Heart left ventricle (tissue), 16 donors: Measurements from ENCODE around the gene VAMP5. TPM values are rescaled to one million over a fixed set of nuclear protein-coding genes. Genes with fewer than 3 reads are reported as not detected.

Experiments
- ATAC-seq, 4 donors: fragments of 200-7000 bp; cut with Tn5 transposase; one replicate each; pipeline ENCODE4 v1.9.1; 2020 to 2022; ENCODE audit warnings: moderate library complexity in 4 of 4, mild to moderate bottlenecking in 3 of 4, moderate number of reproducible peaks in 1 of 4
- DNase-seq, 5 donors: peaks; one replicate each; pipeline ENCODE4 v3.0.0-alpha.2; 2020
- H3K27ac ChIP-seq, 12 donors: fragments of 200-600 bp; sonication (generic) in 4 of 12; one replicate each; pipeline versions ENCODE4 v1.5.0 to v1.8.0; 2016 to 2022; ENCODE audit warnings: mild to moderate bottlenecking in 2 of 12
- H3K27me3 ChIP-seq, 9 donors: fragments of 200-600 bp; sonication (generic) in 2 of 9; one replicate each; pipeline versions ENCODE4 v1.5.1 to v1.8.0; 2016 to 2022; ENCODE audit warnings: mild to moderate bottlenecking in 3 of 9
- H3K36me3 ChIP-seq, 9 donors: fragments of 200-600 bp; sonication (generic) in 2 of 9; one replicate each; pipeline versions ENCODE4 v1.5.0 to v1.8.0; 2018 to 2022; ENCODE audit warnings: mild to moderate bottlenecking in 2 of 9
- H3K4me1 ChIP-seq, 12 donors: fragments of 200-600 bp; sonication (generic) in 4 of 12; one replicate each; pipeline versions ENCODE4 v1.5.0 to v1.8.0; 2016 to 2022; ENCODE audit warnings: mild to moderate bottlenecking in 3 of 12
- H3K4me3 ChIP-seq, 12 donors: fragments of 200-600 bp; sonication (generic) in 4 of 12; one replicate each; pipeline versions ENCODE4 v1.5.0 to v1.8.0; 2017 to 2022; ENCODE audit warnings: mild to moderate bottlenecking in 9 of 12, moderate library complexity in 4 of 12
- H3K9me3 ChIP-seq, 12 donors: fragments of 200-600 bp; sonication (generic) in 4 of 12; one replicate each; pipeline versions ENCODE4 v1.5.0 to v1.8.0; 2016 to 2022; ENCODE audit warnings: mild to moderate bottlenecking in 1 of 12
- CTCF ChIP-seq, 12 donors: fragments of 200-600 bp; sonication (generic) in 4 of 12; IDR thresholded peaks; one replicate each; pipeline versions ENCODE4 v1.5.0 to v1.8.0; 2018 to 2022; ENCODE audit warnings: antibody characterized with exemption in 12 of 12, mild to moderate bottlenecking in 5 of 12
- POLR2A ChIP-seq, 2 donors: fragments of 450-650 bp; IDR thresholded peaks; one replicate each; pipeline ENCODE4 v1.6.1; 2017; ENCODE audit warnings: antibody characterized with exemption in 2 of 2, mild to moderate bottlenecking in 2 of 2, moderate library complexity in 2 of 2
- WGBS, 4 donors: extraction: QIAGEN DNeasy Blood & Tissue Kit in 2 of 4; methylation state at CpG; one replicate each; pipeline versions ENCODE4 v1.1.5 to v1.1.7; 2013 to 2018; 5-methylcytosine and 5-hydroxymethylcytosine counted together
- intact Hi-C, 10 donors: fragments of 100-400 bp; cut with DNase I; formaldehyde crosslinking; loops; one replicate each; pipeline versions ENCODE4 v1.11.1 to v1.14.2; 2022
- polyA plus RNA-seq, 2 donors: library from polyadenylated mRNA; stranded (reverse); fragments of 200-250 nt; gene quantifications; one replicate each; pipeline ENCODE4 v1.2.3, GENCODE V29; 2013
- total RNA-seq, 9 donors: library from RNA; depleted of rRNA in 2 of 9; stranded (reverse); fragments of >200 nt in 2 of 9; fragmentation: NEBNext Ultra II Directional in 3 of 9; extraction: Animal tissue kit (Norgen Biotek cat#: 25700) in 3 of 9; gene quantifications; one replicate each; pipeline versions ENCODE4 v1.1.0 to v1.2.4, GENCODE V29; 2016 to 2023
- donor health status: ischemic (EF 13 %, LVEDD 7.1; RV severe dilation, severe dysfunction).
- donor health status: healthy with polysubstance abuse.
- donor health status: DM: no; HTN: yes; CAD: no.
- donor health status: DM: no; HTN: no; CAD: no.
- donor health status: ischemic (EF 25% LVEDD 6.9; RV normal size, moderate dysfunction).
- donor health status: ischemic (EF 25% LVEDD 5.7; RV mildly dilated, moderate dysfunction).
- donor health status: healthy.
- donor health status: DM: yes; HTN: yes; CAD: no.
- donor health status: ischemic (EF 35%, LVEDD 5.7; RV mildly dilated, moderate dysfunction).
- donor health status: nonischemic (EF 11% LVEDD 7.7; RV severe dilation, severe dysfunction).
- donor health status: DM: yes; HTN: yes; CAD: no.
- donor health status: PGD.
- donor health status: ischemic (EF 29% LVEDD 5.4; RV normal size, mild dysfunction).
- donor health status: nonischemic (EF 23%, LVEDD 6.1; RV moderate dilation, normal function).

The VAMP5 gene
- total and polyA plus RNA-seq, 11 donors = 21.0 to 186 (median 45.2) TPM

GRCh38 chr2:85545780-85546240, 38.4 kb upstream of the VAMP5 start:
- 78 to 89% (median 87%) methylated on average over 5 of the region's 5 CpGs for WGBS, 4 donors
- peak overlapping the region in 1 of 12 donors; percentile 99 for H3K27ac ChIP-seq
- intact Hi-C loops = no loop called here

GRCh38 chr2:85547089-85547858, 37.0 kb upstream of the VAMP5 start:
- H3K4me1 ChIP-seq = peaks cover 0 to 50% (median 15%) of the 10 kb centered on the region in 12 donors
- TF ChIP-seq POLR2A (IDR thresholded peaks at IDR 0.05) = no peak
- TF ChIP-seq CTCF (IDR thresholded peaks at IDR 0.05) = no peak
- H3K36me3 ChIP-seq = peaks cover 3 to 98% (median 77%) of the 10 kb centered on the region in 9 donors
- no peaks in the 10 kb centered on the region for H3K27me3 ChIP-seq
- intact Hi-C loops = no loop called here
- DNase-seq = no peak
- H3K4me3 ChIP-seq = no peak overlapping the region
- 77 to 92% (median 85%) methylated on average over 1 of the region's 1 CpG for WGBS, 4 donors
- peak in 2 of 4 donors; percentile 9 to 10 for ATAC-seq
- no peaks in the 10 kb centered on the region for H3K9me3 ChIP-seq
- peak overlapping the region in 2 of 12 donors; percentile 28 to 36 for H3K27ac ChIP-seq

More at GRCh38 chr2:85545780-85546240, 38.4 kb upstream of the VAMP5 start:
- Histone ChIP-seq H3K9me3 (no peaks in the 10 kb centered on the region), H3K27me3 (no peaks in the 10 kb centered on the region), H3K4me3 (no peak overlapping the region), H3K36me3 (peaks cover 4 to 98% (median 81%) of the 10 kb centered on the region in 9 donors), H3K4me1 (peaks cover 0 to 50% (median 28%) of the 10 kb centered on the region in 12 donors)
- DNase-seq (no peak), ATAC-seq (peak in 1 of 4 donors; percentile 0)
- TF ChIP-seq POLR2A (IDR thresholded peaks at IDR 0.05) = no peak
- no peak for TF ChIP-seq CTCF (IDR thresholded peaks at IDR 0.05)

- 73 to 75% (median 74%) methylated on average over 6 of the region's 6 CpGs for WGBS, 4 donors
Observed at GRCh38 chr2:85547859-85548607, 36.2 kb upstream of the VAMP5 start.

More at GRCh38 chr2:85547859-85548607, 36.2 kb upstream of the VAMP5 start:
- H3K4me3 ChIP-seq = no peak overlapping the region
- H3K36me3 ChIP-seq = peaks cover 0 to 98% (median 77%) of the 10 kb centered on the region in 9 donors
- intact Hi-C loops = no loop called here
- no peak for DNase-seq
- no peaks in the 10 kb centered on the region for H3K27me3 ChIP-seq
- peaks cover 0 to 43% (median 7%) of the 10 kb centered on the region in 12 donors for H3K4me1 ChIP-seq
- ATAC-seq = peak in 1 of 4 donors; percentile 1
- TF ChIP-seq CTCF (IDR thresholded peaks at IDR 0.05) (no peak), POLR2A (IDR thresholded peaks at IDR 0.05) (no peak)
- H3K9me3 ChIP-seq = no peaks in the 10 kb centered on the region
- H3K27ac ChIP-seq = peak overlapping the region in 2 of 12 donors; percentile 4 to 36
